Activated naive CD8-positive, alpha-beta T cell treated with anti-CD3 and anti-CD28 coated beads, Interleukin-2, amount 10 ng/mL, durations not matched to agents 7 days and 5 days (primary cell): ENCODE measurements around the gene GALNT4. TPM values are rescaled to one million over a fixed set of nuclear protein-coding genes. Genes with fewer than 3 reads are reported as not detected.

Source experiments
- ATAC-seq: fragments of 150-1000 bp; cut with Tn5 transposase; one replicate; pipeline ENCODE4 v1.10.0; 2021; ENCODE audit warnings: low read depth, moderate library complexity
- POLR2A ChIA-PET: fragments of 350-600 bp; sonication (Branson Sonifier 250); formaldehyde crosslinking; loops from one replicate; lab custom pipeline; 2021; ENCODE audit warnings: antibody characterized with exemption; lab: Charles Lee
- DNase-seq: peaks from one replicate; pipeline ENCODE4 v3.0.0; 2021
- H3K27ac Mint-ChIP-seq: one replicate; pipeline ENCODE4 v1.8.0; 2022; ENCODE audit warnings: mild to moderate bottlenecking, mixed read lengths
- H3K27me3 Mint-ChIP-seq: one replicate; pipeline ENCODE4 v1.8.0; 2022; ENCODE audit warnings: mild to moderate bottlenecking, moderate library complexity, mixed read lengths
- H3K36me3 Mint-ChIP-seq: one replicate; pipeline ENCODE4 v1.8.0; 2021; ENCODE audit warnings: mild to moderate bottlenecking, mixed read lengths
- H3K4me1 Mint-ChIP-seq: one replicate; pipeline ENCODE4 v1.8.0; 2021; ENCODE audit warnings: mixed read lengths
- H3K4me3 Mint-ChIP-seq: one replicate; pipeline ENCODE4 v1.8.0; 2022; ENCODE audit warnings: mild to moderate bottlenecking, moderate library complexity, mixed read lengths
- H3K9me3 Mint-ChIP-seq: one replicate; pipeline ENCODE4 v1.8.0; 2021; ENCODE audit warnings: mixed read lengths
- total RNA-seq, 2 experiments: library from RNA; stranded (reverse); gene quantifications; one replicate each; pipeline ENCODE4 v1.2.3, GENCODE V29; 2021

GALNT4 gene
- total RNA-seq, 2 experiments from 2014 or later = 15.6 to 16.3 TPM

- peaks cover 19% of the 10 kb centered on the region for H3K4me1 Mint-ChIP-seq
- no peaks in the 10 kb centered on the region for H3K27me3 Mint-ChIP-seq
- DNase-seq (no peak), ATAC-seq (no peak)
- H3K36me3 Mint-ChIP-seq = peaks cover 40% of the 10 kb centered on the region
- no peak overlapping the region for H3K27ac Mint-ChIP-seq
- no peak overlapping the region for H3K4me3 Mint-ChIP-seq
- POLR2A ChIA-PET = interaction anchor here (1.0 kb wide), 1 partner anchor 12 kb away, joined by 3 read pairs; no protein-coding TSS in a partner anchor
- no peaks in the 10 kb centered on the region for H3K9me3 Mint-ChIP-seq
Observed at GRCh38 chr12:89497467-89497866, 27.1 kb downstream of the GALNT4 start.

GRCh38 chr12:89497005-89497404 lies 27.6 kb downstream of the GALNT4 start:
- no peaks in the 10 kb centered on the region for H3K27me3 Mint-ChIP-seq
- no peak overlapping the region for H3K4me3 Mint-ChIP-seq
- H3K36me3 Mint-ChIP-seq = peaks cover 36% of the 10 kb centered on the region
- H3K9me3 Mint-ChIP-seq = no peaks in the 10 kb centered on the region
- peaks cover 19% of the 10 kb centered on the region for H3K4me1 Mint-ChIP-seq
- POLR2A ChIA-PET = no interaction called here
- no peak overlapping the region for H3K27ac Mint-ChIP-seq
- DNase-seq (no peak), ATAC-seq (no peak)

- Mint-ChIP-seq H3K36me3 (peaks cover 39% of the 10 kb centered on the region), H3K27me3 (no peaks in the 10 kb centered on the region), H3K9me3 (no peaks in the 10 kb centered on the region), H3K4me3 (no peak overlapping the region), H3K27ac (peak overlapping the region; percentile 15), H3K4me1 (peaks cover 19% of the 10 kb centered on the region)
- peak; percentile 50 for ATAC-seq
- POLR2A ChIA-PET = no interaction called here
- DNase-seq = no peak
Observed at GRCh38 chr12:89494411-89495231, 30.0 kb downstream of the GALNT4 start.

- H3K4me3 Mint-ChIP-seq = no peak overlapping the region
- no peaks in the 10 kb centered on the region for H3K27me3 Mint-ChIP-seq
- no peak for ATAC-seq
- H3K9me3 Mint-ChIP-seq = no peaks in the 10 kb centered on the region
- DNase-seq = no peak
- peaks cover 35% of the 10 kb centered on the region for H3K36me3 Mint-ChIP-seq
- no peak overlapping the region for H3K27ac Mint-ChIP-seq
- peaks cover 17% of the 10 kb centered on the region for H3K4me1 Mint-ChIP-seq
- POLR2A ChIA-PET = no interaction called here
Observed at GRCh38 chr12:89493670-89494302, 30.8 kb downstream of the GALNT4 start.

- POLR2A ChIA-PET = no interaction called here
- no peak for ATAC-seq
- H3K27ac Mint-ChIP-seq = no peak overlapping the region
Observed at GRCh38 chr12:89492883-89493282, 31.7 kb downstream of the GALNT4 start.

GRCh38 chr12:89490922-89491321 lies 33.7 kb downstream of the GALNT4 start:
- Mint-ChIP-seq H3K27ac (no peak overlapping the region), H3K9me3 (no peaks in the 10 kb centered on the region), H3K36me3 (peaks cover 38% of the 10 kb centered on the region), H3K4me1 (peaks cover 16% of the 10 kb centered on the region), H3K27me3 (no peaks in the 10 kb centered on the region), H3K4me3 (no peak overlapping the region)
- ATAC-seq (no peak), DNase-seq (no peak)
- POLR2A ChIA-PET = no interaction called here

More at GRCh38 chr12:89492883-89493282, 31.7 kb downstream of the GALNT4 start:
- no peak for DNase-seq
- Mint-ChIP-seq H3K4me1 (peaks cover 17% of the 10 kb centered on the region), H3K36me3 (peaks cover 33% of the 10 kb centered on the region), H3K27me3 (no peaks in the 10 kb centered on the region), H3K9me3 (no peaks in the 10 kb centered on the region), H3K4me3 (no peak overlapping the region)

- DNase-seq (no peak), ATAC-seq (no peak)
- no peak overlapping the region for H3K4me3 Mint-ChIP-seq
- H3K27ac Mint-ChIP-seq = no peak overlapping the region
- H3K9me3 Mint-ChIP-seq = no peaks in the 10 kb centered on the region
- POLR2A ChIA-PET = interaction anchor here (0.6 kb wide), 1 partner anchor 12 kb away, joined by 3 read pairs; no protein-coding TSS in a partner anchor
- H3K4me1 Mint-ChIP-seq = peaks cover 2% of the 10 kb centered on the region
- peaks cover 39% of the 10 kb centered on the region for H3K36me3 Mint-ChIP-seq
- H3K27me3 Mint-ChIP-seq = no peaks in the 10 kb centered on the region
Observed at GRCh38 chr12:89486264-89486663, 38.3 kb downstream of the GALNT4 start.

- no peaks in the 10 kb centered on the region for H3K9me3 Mint-ChIP-seq
- POLR2A ChIA-PET = no interaction called here
- peaks cover 2% of the 10 kb centered on the region for H3K4me1 Mint-ChIP-seq
- ATAC-seq (no peak), DNase-seq (no peak)
- H3K27me3 Mint-ChIP-seq = no peaks in the 10 kb centered on the region
- peaks cover 37% of the 10 kb centered on the region for H3K36me3 Mint-ChIP-seq
- H3K27ac Mint-ChIP-seq = no peak overlapping the region
- no peak overlapping the region for H3K4me3 Mint-ChIP-seq
Observed at GRCh38 chr12:89484470-89484869, 40.1 kb downstream of the GALNT4 start.

GRCh38 chr12:89481213-89481914 lies 43.2 kb downstream of the GALNT4 start:
- POLR2A ChIA-PET = no interaction called here

GRCh38 chr12:89479982-89480381 lies 44.6 kb downstream of the GALNT4 start:
- POLR2A ChIA-PET = no interaction called here
- H3K27ac Mint-ChIP-seq = no peak overlapping the region
- no peaks in the 10 kb centered on the region for H3K27me3 Mint-ChIP-seq
- H3K4me3 Mint-ChIP-seq = no peak overlapping the region
- peaks cover 14% of the 10 kb centered on the region for H3K4me1 Mint-ChIP-seq
- peaks cover 31% of the 10 kb centered on the region for H3K36me3 Mint-ChIP-seq
- no peak for ATAC-seq
- DNase-seq = no peak
- H3K9me3 Mint-ChIP-seq = no peaks in the 10 kb centered on the region

More at GRCh38 chr12:89481213-89481914, 43.2 kb downstream of the GALNT4 start:
- ATAC-seq (no peak), DNase-seq (no peak)
- Mint-ChIP-seq H3K4me3 (no peak overlapping the region), H3K27ac (no peak overlapping the region), H3K36me3 (peaks cover 33% of the 10 kb centered on the region), H3K27me3 (no peaks in the 10 kb centered on the region), H3K9me3 (no peaks in the 10 kb centered on the region), H3K4me1 (peaks cover 9% of the 10 kb centered on the region)

- no peak overlapping the region for H3K27ac Mint-ChIP-seq
- H3K4me3 Mint-ChIP-seq = peak overlapping the region; percentile 15
- POLR2A ChIA-PET = no interaction called here
- H3K27me3 Mint-ChIP-seq = no peaks in the 10 kb centered on the region
- ATAC-seq (no peak), DNase-seq (no peak)
- no peaks in the 10 kb centered on the region for H3K9me3 Mint-ChIP-seq
- H3K4me1 Mint-ChIP-seq = peaks cover 24% of the 10 kb centered on the region
- peaks cover 24% of the 10 kb centered on the region for H3K36me3 Mint-ChIP-seq
Observed at GRCh38 chr12:89477633-89478279, 46.8 kb downstream of the GALNT4 start.

- no peak for DNase-seq
- no peaks in the 10 kb centered on the region for H3K9me3 Mint-ChIP-seq
- H3K36me3 Mint-ChIP-seq = peaks cover 22% of the 10 kb centered on the region
- no peak overlapping the region for H3K27ac Mint-ChIP-seq
- no peak for ATAC-seq
- no peak overlapping the region for H3K4me3 Mint-ChIP-seq
- H3K4me1 Mint-ChIP-seq = peaks cover 29% of the 10 kb centered on the region
- no peaks in the 10 kb centered on the region for H3K27me3 Mint-ChIP-seq
- POLR2A ChIA-PET = no interaction called here
Observed at GRCh38 chr12:89476904-89477595, 47.5 kb downstream of the GALNT4 start.
